A673 (cell line): ENCODE data around the gene OR51V1.
"Not testable (repeated sequence)": the region's sequence is repeated elsewhere in the genome, so short reads cannot be mapped to it uniquely, and the experiment has no call there.

Source experiments
- EZH2 ChIP-seq: fragments of 200-600 bp; sonication (generic); IDR thresholded peaks from 2 replicates; pipeline ENCODE4 v1.6.1; 2017; ENCODE audit warnings: borderline replicate concordance, low read depth, mild to moderate bottlenecking, mixed read lengths, antibody characterized with exemption, low read length; ENCODE audit not compliant: poor library complexity, severe bottlenecking
- TF ChIP-seq, protein P1 (sequence below): fragments of 300-800, 200-600 bp; sonication (generic); conservative IDR thresholded peaks from 2 replicates; pipeline ENCODE4 v1.5.1; 2017; ENCODE audit warnings: low read depth, mild to moderate bottlenecking, antibody characterized with exemption, low read length, moderate library complexity, mixed read lengths

- TF ChIP-seq, protein P1, sequence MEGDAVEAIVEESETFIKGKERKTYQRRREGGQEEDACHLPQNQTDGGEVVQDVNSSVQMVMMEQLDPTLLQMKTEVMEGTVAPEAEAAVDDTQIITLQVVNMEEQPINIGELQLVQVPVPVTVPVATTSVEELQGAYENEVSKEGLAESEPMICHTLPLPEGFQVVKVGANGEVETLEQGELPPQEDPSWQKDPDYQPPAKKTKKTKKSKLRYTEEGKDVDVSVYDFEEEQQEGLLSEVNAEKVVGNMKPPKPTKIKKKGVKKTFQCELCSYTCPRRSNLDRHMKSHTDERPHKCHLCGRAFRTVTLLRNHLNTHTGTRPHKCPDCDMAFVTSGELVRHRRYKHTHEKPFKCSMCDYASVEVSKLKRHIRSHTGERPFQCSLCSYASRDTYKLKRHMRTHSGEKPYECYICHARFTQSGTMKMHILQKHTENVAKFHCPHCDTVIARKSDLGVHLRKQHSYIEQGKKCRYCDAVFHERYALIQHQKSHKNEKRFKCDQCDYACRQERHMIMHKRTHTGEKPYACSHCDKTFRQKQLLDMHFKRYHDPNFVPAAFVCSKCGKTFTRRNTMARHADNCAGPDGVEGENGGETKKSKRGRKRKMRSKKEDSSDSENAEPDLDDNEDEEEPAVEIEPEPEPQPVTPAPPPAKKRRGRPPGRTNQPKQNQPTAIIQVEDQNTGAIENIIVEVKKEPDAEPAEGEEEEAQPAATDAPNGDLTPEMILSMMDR = not testable (repeated sequence)
- not testable (repeated sequence) for TF ChIP-seq EZH2
Observed at GRCh38 chr11:5248498-5248897, 48.0 kb upstream of the OR51V1 start.
